Neural cell (in vitro differentiated cells): ENCODE results near the gene HSPA1A.
A peak's percentile ranks its signal among the peaks of the same experiment; 100 is the strongest.

ENCODE experiments used
- CTCF ChIP-seq: fragments of 450-650 bp; IDR thresholded peaks from 2 replicates; pipeline ENCODE4 v1.5.1; 2014; ENCODE audit warnings: antibody characterized with exemption, mild to moderate bottlenecking, moderate library complexity; ENCODE audit not compliant: poor library complexity, severe bottlenecking
- EP300 ChIP-seq: fragments of 450-650 bp; conservative IDR thresholded peaks from 2 replicates; pipeline ENCODE4 v1.6.1; 2014; ENCODE audit warnings: antibody characterized with exemption, mild to moderate bottlenecking, moderate library complexity; ENCODE audit not compliant: poor library complexity, severe bottlenecking
- EZH2 ChIP-seq: fragments of 200-600, 300-800 bp; shearing (Covaris generic), sonication (generic); IDR thresholded peaks from 2 replicates; pipeline ENCODE4 v1.6.1; 2014; ENCODE audit warnings: antibody characterized with exemption, low read length, borderline replicate concordance, mild to moderate bottlenecking; ENCODE audit not compliant: insufficient read depth, poor library complexity, severe bottlenecking
- RAD21 ChIP-seq: fragments of 450-650 bp; conservative IDR thresholded peaks from 2 replicates; pipeline ENCODE4 v1.6.1; 2014; ENCODE audit warnings: antibody characterized with exemption, mild to moderate bottlenecking, moderate library complexity

- peak; percentile 31 for TF ChIP-seq EP300
- TF ChIP-seq CTCF, result peak; percentile 58
- peak; percentile 52 for TF ChIP-seq RAD21
- no peak for TF ChIP-seq EZH2
Observed at GRCh38 chr6:31806470-31807272, 8.7 kb upstream of the HSPA1A start, which contains the start of gene LSM2.
